SK-N-SH treated with all-trans-retinoic acid at 6 μM for 48 hours (cell line): ENCODE data around the gene HSPE1.
"Not testable (repeated sequence)": the region's sequence is repeated elsewhere in the genome, so short reads cannot be mapped to it uniquely, and the experiment has no call there.

Experiments used
- ATAC-seq: fragments of 200-7000 bp; cut with Tn5 transposase; 3 replicates; pipeline ENCODE4 v1.9.1; 2020; ENCODE audit warnings: mild to moderate bottlenecking, moderate library complexity
- ARNTL ChIP-seq: fragments of 450-650 bp; formaldehyde crosslinking; IDR thresholded peaks from 2 replicates; pipeline ENCODE4 v1.5.0; 2020; ENCODE audit warnings: low read depth, mild to moderate bottlenecking, moderate library complexity, borderline replicate concordance
- BACH2 ChIP-seq: fragments of 250-450 bp; sonication (Bioruptor Pico); IDR thresholded peaks from 2 replicates; pipeline ENCODE4 v1.9.0; 2021; ENCODE audit warnings: mild to moderate bottlenecking, borderline replicate concordance
- CSDC2 ChIP-seq: fragments of 250-450 bp; sonication (Bioruptor Pico); IDR thresholded peaks from 2 replicates; pipeline ENCODE4 v1.5.0; 2020; ENCODE audit warnings: mild to moderate bottlenecking, moderate library complexity
- ESRRG ChIP-seq: fragments of 250-450 bp; sonication (Bioruptor Pico); IDR thresholded peaks from 2 replicates; pipeline ENCODE4 v1.6.1; 2021; ENCODE audit warnings: mild to moderate bottlenecking
- GLIS3 ChIP-seq: fragments of 250-450 bp; sonication (Bioruptor Pico); IDR thresholded peaks from 2 replicates; pipeline ENCODE4 v1.5.0; 2020; ENCODE audit warnings: mild to moderate bottlenecking, moderate library complexity
- ISL1 ChIP-seq: fragments of 250-450 bp; sonication (Bioruptor Pico); IDR thresholded peaks from 2 replicates; pipeline ENCODE4 v2.1.2; 2022; ENCODE audit warnings: mild to moderate bottlenecking, moderate library complexity
- OSR1 ChIP-seq: fragments of 250-450 bp; sonication (Bioruptor Pico); IDR thresholded peaks from 2 replicates; pipeline ENCODE4 v1.8.0; 2022; ENCODE audit warnings: moderate library complexity, mild to moderate bottlenecking, inconsistent platforms
- PATZ1 ChIP-seq: fragments of 250-450 bp; sonication (Bioruptor Pico); IDR thresholded peaks from 2 replicates; pipeline ENCODE4 v1.8.0; 2020; ENCODE audit warnings: mild to moderate bottlenecking, moderate library complexity, borderline replicate concordance
- PPARA ChIP-seq: fragments of 250-450 bp; sonication (Bioruptor Pico); IDR thresholded peaks from 2 replicates; pipeline ENCODE4 v1.5.0; 2020; ENCODE audit warnings: mild to moderate bottlenecking, borderline replicate concordance
- RARB ChIP-seq: fragments of 250-450 bp; sonication (Bioruptor Pico); IDR thresholded peaks from 2 replicates; pipeline ENCODE4 v1.8.0; 2021; ENCODE audit warnings: mild to moderate bottlenecking, moderate library complexity
- SNAI2 ChIP-seq: fragments of 250-450 bp; sonication (Bioruptor Pico); IDR thresholded peaks from 2 replicates; pipeline ENCODE4 v1.5.0; 2020; ENCODE audit warnings: mild to moderate bottlenecking, moderate library complexity
- TCF4 ChIP-seq: fragments of 250-450 bp; sonication (Bioruptor Pico); IDR thresholded peaks from 2 replicates; pipeline ENCODE4 v1.8.0; 2021; ENCODE audit warnings: mild to moderate bottlenecking, moderate library complexity, borderline replicate concordance
- ZC3H10 ChIP-seq: fragments of 250-450 bp; sonication (Bioruptor Pico); IDR thresholded peaks from 2 replicates; pipeline ENCODE4 v1.5.1; 2021; ENCODE audit warnings: mild to moderate bottlenecking, moderate library complexity
- ZFP3 ChIP-seq: fragments of 250-450 bp; sonication (Bioruptor Pico); IDR thresholded peaks from 2 replicates; pipeline ENCODE4 v1.5.0; 2020; ENCODE audit warnings: mild to moderate bottlenecking, moderate library complexity
- ZFP30 ChIP-seq: fragments of 450-650 bp; formaldehyde crosslinking; IDR thresholded peaks from 2 replicates; pipeline ENCODE4 v1.5.0; 2022; ENCODE audit warnings: mild to moderate bottlenecking, moderate library complexity
- ZNF70 ChIP-seq: fragments of 450-650 bp; formaldehyde crosslinking; IDR thresholded peaks from 2 replicates; pipeline ENCODE4 v1.5.0; 2020; ENCODE audit warnings: mild to moderate bottlenecking, moderate library complexity
- ZNF8 ChIP-seq: fragments of 450-650 bp; formaldehyde crosslinking; IDR thresholded peaks from 2 replicates; pipeline ENCODE4 v1.5.0; 2020; ENCODE audit warnings: mild to moderate bottlenecking, moderate library complexity
- TF ChIP-seq, protein P1 (sequence below): fragments of 250-450 bp; sonication (Bioruptor Pico); IDR thresholded peaks from 2 replicates; pipeline ENCODE4 v1.5.0; 2020; ENCODE audit warnings: mild to moderate bottlenecking, moderate library complexity
- TF ChIP-seq, protein P2 (sequence below): fragments of 250-450 bp; sonication (Bioruptor Pico); IDR thresholded peaks from 2 replicates; pipeline ENCODE4 v1.8.0; 2021; ENCODE audit warnings: low read depth, mild to moderate bottlenecking, moderate library complexity, borderline replicate concordance
- TF ChIP-seq, protein P3 (sequence below): fragments of 250-450 bp; sonication (Bioruptor Pico); IDR thresholded peaks from 2 replicates; pipeline ENCODE4 v1.5.1; 2020; ENCODE audit warnings: low read depth, mild to moderate bottlenecking, moderate library complexity

Gene HSPE1

DNA sequence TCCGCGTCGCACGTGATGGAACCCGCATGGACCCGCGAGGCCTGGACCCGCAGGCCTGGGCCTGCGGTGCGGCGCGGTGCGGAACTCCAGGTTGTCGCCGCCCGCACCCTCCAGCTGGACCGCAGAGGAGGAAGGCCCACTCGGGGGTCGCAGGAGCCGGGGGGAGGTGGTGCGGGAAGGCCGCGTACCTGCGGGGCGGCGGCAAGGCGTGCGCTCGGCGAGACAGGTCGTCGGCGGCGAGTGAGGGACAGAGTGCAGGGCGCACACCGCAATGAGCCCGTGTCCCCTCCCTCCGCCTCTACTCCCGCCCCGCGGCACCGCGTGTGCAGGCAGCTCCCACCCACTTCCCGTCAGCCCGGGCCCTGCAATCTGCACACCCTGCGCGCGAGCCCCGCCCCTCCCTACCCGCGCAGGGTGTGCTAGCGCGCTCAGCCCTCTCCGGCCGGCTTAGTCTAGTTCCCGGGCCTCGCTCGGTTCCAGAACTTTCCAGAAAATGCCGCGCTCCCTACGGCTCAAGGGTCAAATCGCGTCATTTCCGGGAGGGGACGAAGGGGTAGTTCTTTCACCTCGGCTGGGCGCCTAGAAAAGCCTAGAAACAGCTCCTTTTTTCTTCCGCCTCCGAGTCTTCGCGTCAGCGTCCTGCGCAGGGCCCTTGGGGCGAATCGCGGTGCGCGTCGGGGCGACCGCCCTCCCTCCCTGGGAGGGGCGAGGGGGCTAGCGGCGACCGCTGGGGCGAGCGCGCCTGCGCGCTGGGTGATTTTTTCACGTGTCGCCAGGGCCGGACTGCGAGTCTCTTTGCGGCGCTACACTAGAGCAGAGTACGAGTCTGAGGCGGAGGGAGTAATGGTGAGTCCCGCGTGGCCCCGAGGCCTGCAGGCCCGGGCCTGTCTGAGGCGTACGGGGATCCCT lies at the start of gene HSPE1, which contains the start of gene HSPD1:
TSS of gene HSPE1 (plus strand) at position 786 of the 909 bp plus-strand sequence. CDS start at position 844, 58 bp downstream.
TSS of gene HSPD1 (minus strand) at position 247 of the 909 bp plus-strand sequence. CDS start 992 bp downstream, outside the sequence.
- ATAC-seq, result peak; percentile 89
- TF ChIP-seq, protein P1, sequence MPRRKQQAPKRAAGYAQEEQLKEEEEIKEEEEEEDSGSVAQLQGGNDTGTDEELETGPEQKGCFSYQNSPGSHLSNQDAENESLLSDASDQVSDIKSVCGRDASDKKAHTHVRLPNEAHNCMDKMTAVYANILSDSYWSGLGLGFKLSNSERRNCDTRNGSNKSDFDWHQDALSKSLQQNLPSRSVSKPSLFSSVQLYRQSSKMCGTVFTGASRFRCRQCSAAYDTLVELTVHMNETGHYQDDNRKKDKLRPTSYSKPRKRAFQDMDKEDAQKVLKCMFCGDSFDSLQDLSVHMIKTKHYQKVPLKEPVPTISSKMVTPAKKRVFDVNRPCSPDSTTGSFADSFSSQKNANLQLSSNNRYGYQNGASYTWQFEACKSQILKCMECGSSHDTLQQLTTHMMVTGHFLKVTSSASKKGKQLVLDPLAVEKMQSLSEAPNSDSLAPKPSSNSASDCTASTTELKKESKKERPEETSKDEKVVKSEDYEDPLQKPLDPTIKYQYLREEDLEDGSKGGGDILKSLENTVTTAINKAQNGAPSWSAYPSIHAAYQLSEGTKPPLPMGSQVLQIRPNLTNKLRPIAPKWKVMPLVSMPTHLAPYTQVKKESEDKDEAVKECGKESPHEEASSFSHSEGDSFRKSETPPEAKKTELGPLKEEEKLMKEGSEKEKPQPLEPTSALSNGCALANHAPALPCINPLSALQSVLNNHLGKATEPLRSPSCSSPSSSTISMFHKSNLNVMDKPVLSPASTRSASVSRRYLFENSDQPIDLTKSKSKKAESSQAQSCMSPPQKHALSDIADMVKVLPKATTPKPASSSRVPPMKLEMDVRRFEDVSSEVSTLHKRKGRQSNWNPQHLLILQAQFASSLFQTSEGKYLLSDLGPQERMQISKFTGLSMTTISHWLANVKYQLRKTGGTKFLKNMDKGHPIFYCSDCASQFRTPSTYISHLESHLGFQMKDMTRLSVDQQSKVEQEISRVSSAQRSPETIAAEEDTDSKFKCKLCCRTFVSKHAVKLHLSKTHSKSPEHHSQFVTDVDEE, result peak; percentile 59; the same call in 1 of the 2 replicates
- TF ChIP-seq ZNF8 (CRISPR knock-in tag) (no peak), ISL1 (CRISPR knock-in tag) (no peak), ARNTL (CRISPR knock-in tag) (no peak), GLIS3 (CRISPR knock-in tag) (no peak), TCF4 (CRISPR knock-in tag) (peak; percentile 33; the same call in 1 of the 2 replicates)
- TF ChIP-seq, protein P2, sequence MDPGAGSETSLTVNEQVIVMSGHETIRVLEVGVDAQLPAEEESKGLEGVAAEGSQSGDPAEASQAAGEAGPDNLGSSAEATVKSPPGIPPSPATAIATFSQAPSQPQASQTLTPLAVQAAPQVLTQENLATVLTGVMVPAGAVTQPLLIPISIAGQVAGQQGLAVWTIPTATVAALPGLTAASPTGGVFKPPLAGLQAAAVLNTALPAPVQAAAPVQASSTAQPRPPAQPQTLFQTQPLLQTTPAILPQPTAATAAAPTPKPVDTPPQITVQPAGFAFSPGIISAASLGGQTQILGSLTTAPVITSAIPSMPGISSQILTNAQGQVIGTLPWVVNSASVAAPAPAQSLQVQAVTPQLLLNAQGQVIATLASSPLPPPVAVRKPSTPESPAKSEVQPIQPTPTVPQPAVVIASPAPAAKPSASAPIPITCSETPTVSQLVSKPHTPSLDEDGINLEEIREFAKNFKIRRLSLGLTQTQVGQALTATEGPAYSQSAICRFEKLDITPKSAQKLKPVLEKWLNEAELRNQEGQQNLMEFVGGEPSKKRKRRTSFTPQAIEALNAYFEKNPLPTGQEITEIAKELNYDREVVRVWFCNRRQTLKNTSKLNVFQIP (CRISPR knock-in tag), result 0 out of 2 replicates have a peak, but pooled peaks have one; percentile 32

DNA sequence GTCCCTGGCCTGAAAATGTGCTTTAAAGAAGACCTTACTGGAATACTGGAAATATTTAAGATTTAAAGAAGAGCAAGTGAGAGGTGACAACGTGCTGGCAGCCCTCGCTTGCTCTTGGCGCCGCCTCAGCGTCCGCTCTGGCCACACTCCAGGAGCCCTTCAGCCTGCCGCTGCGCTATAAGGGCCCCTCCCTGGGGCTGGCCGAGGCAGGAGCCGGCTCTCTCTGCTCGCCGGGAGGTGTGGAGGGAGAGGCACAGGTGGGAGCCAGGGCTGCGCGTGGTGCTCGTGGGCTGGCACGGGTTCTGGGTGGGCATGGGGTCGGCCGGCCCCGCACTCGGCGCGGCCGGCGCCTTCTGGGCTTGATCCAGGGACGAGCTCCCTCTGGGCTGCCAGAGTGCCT lies 49.7 kb upstream of the HSPE1 start:
- no peak for ATAC-seq
- TF ChIP-seq OSR1 (CRISPR knock-in tag) (no peak), SNAI2 (CRISPR knock-in tag) (no peak), PATZ1 (CRISPR knock-in tag) (no peak), ZC3H10 (CRISPR knock-in tag) (no peak), BACH2 (no peak), ARNTL (CRISPR knock-in tag) (no peak), ESRRG (CRISPR knock-in tag) (no peak), ZNF70 (no peak), PPARA (CRISPR knock-in tag) (no peak), RARB (CRISPR knock-in tag) (no peak), CSDC2 (CRISPR knock-in tag) (no peak), ZFP3 (CRISPR knock-in tag) (no peak), ISL1 (CRISPR knock-in tag) (no peak), ZFP30 (no peak)
- TF ChIP-seq, protein P3, sequence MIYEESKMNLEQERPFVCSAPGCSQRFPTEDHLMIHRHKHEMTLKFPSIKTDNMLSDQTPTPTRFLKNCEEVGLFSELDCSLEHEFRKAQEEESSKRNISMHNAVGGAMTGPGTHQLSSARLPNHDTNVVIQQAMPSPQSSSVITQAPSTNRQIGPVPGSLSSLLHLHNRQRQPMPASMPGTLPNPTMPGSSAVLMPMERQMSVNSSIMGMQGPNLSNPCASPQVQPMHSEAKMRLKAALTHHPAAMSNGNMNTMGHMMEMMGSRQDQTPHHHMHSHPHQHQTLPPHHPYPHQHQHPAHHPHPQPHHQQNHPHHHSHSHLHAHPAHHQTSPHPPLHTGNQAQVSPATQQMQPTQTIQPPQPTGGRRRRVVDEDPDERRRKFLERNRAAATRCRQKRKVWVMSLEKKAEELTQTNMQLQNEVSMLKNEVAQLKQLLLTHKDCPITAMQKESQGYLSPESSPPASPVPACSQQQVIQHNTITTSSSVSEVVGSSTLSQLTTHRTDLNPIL (CRISPR knock-in tag), result no peak
- TF ChIP-seq, protein P1, result no peak

- not testable (repeated sequence) for ATAC-seq
Observed at GRCh38 chr2:197450935-197451358, 49.2 kb upstream of the HSPE1 start.
